HG03521 (cell line): Measurements from ENCODE around the gene DPYSL4.

Experiments
- ATAC-seq: cut with Tn5 transposase; IDR thresholded peaks from one replicate; pipeline ENCODE4 v1.9.1; 2021; ENCODE audit warnings: mild to moderate bottlenecking, moderate library complexity; ENCODE audit not compliant: unreplicated experiment

Gene DPYSL4

GRCh38 chr10:132193907-132194552 is 7.3 kb downstream of the DPYSL4 start:
- no peak for ATAC-seq

- ATAC-seq, result no peak
Measured at GRCh38 chr10:132194726-132195125, 8.0 kb downstream of the DPYSL4 start.

- no peak for ATAC-seq
Measured at GRCh38 chr10:132195366-132196075, 8.8 kb downstream of the DPYSL4 start.

- ATAC-seq, result no peak
Measured at GRCh38 chr10:132196178-132197113, 9.7 kb downstream of the DPYSL4 start.

- ATAC-seq, result no peak
Measured at GRCh38 chr10:132197271-132198067, 10.7 kb downstream of the DPYSL4 start.

- no peak for ATAC-seq
Measured at GRCh38 chr10:132198068-132198370, 11.3 kb downstream of the DPYSL4 start.

GRCh38 chr10:132198381-132199181 is 11.8 kb downstream of the DPYSL4 start:
- ATAC-seq, result no peak

- ATAC-seq, result no peak
Measured at GRCh38 chr10:132199268-132199853, 12.6 kb downstream of the DPYSL4 start.

GRCh38 chr10:132199854-132200311 is 13.1 kb downstream of the DPYSL4 start:
- no peak for ATAC-seq

GRCh38 chr10:132200344-132201110 is 13.8 kb downstream of the DPYSL4 start:
- no peak for ATAC-seq

- ATAC-seq, result no peak
Measured at GRCh38 chr10:132201111-132201969, 14.6 kb downstream of the DPYSL4 start.

GRCh38 chr10:132202070-132202970 is 15.6 kb downstream of the DPYSL4 start:
- ATAC-seq, result no peak

- ATAC-seq, result no peak
Measured at GRCh38 chr10:132203256-132204077, 16.7 kb downstream of the DPYSL4 start.

GRCh38 chr10:132204078-132204780 is 17.5 kb downstream of the DPYSL4 start:
- ATAC-seq, result no peak

GRCh38 chr10:132204781-132205473 is 18.2 kb downstream of the DPYSL4 start:
- ATAC-seq, result no peak
